ENCODE results near the gene RALGPS2.

RALGPS2 gene

DNA sequence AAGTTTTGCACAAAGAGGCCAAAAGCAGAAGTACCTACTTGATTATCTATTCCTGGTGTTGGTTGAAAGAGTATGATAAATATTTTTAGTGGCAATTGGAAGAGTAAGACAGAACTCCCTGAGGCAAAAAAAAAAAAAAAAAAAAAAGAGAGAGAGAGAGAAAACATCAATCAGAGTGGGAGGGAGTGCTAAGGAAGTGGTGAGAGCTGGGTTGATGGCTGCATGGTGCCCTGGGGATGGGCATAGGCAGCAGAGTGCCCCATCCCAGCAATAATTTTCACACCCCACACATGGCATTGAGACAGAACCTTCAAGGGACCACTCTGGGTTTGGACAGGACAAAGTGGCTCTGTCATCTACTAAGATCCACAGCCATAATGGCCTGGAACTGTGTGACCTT lies 241.3 kb downstream of the RALGPS2 start (continued):
- TF ChIP-seq, protein P1, sequence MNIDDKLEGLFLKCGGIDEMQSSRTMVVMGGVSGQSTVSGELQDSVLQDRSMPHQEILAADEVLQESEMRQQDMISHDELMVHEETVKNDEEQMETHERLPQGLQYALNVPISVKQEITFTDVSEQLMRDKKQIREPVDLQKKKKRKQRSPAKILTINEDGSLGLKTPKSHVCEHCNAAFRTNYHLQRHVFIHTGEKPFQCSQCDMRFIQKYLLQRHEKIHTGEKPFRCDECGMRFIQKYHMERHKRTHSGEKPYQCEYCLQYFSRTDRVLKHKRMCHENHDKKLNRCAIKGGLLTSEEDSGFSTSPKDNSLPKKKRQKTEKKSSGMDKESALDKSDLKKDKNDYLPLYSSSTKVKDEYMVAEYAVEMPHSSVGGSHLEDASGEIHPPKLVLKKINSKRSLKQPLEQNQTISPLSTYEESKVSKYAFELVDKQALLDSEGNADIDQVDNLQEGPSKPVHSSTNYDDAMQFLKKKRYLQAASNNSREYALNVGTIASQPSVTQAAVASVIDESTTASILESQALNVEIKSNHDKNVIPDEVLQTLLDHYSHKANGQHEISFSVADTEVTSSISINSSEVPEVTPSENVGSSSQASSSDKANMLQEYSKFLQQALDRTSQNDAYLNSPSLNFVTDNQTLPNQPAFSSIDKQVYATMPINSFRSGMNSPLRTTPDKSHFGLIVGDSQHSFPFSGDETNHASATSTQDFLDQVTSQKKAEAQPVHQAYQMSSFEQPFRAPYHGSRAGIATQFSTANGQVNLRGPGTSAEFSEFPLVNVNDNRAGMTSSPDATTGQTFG (tag by site-specific recombination; IDR thresholded peaks at IDR 0.05; ENCODE audit: borderline replicate concordance): no peak
- TF ChIP-seq, protein P2, sequence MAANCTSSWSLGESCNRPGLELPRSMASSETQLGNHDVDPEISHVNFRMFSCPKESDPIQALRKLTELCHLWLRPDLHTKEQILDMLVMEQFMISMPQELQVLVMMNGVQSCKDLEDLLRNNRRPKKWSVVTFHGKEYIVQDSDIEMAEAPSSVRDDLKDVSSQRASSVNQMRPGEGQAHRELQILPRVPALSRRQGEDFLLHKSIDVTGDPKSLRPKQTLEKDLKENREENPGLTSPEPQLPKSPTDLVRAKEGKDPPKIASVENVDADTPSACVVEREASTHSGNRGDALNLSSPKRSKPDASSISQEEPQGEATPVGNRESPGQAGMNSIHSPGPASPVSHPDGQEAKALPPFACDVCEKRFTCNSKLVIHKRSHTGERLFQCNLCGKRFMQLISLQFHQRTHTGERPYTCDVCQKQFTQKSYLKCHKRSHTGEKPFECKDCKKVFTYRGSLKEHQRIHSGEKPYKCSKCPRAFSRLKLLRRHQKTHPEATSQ (tag by site-specific recombination; IDR thresholded peaks at IDR 0.05): no peak

DNA sequence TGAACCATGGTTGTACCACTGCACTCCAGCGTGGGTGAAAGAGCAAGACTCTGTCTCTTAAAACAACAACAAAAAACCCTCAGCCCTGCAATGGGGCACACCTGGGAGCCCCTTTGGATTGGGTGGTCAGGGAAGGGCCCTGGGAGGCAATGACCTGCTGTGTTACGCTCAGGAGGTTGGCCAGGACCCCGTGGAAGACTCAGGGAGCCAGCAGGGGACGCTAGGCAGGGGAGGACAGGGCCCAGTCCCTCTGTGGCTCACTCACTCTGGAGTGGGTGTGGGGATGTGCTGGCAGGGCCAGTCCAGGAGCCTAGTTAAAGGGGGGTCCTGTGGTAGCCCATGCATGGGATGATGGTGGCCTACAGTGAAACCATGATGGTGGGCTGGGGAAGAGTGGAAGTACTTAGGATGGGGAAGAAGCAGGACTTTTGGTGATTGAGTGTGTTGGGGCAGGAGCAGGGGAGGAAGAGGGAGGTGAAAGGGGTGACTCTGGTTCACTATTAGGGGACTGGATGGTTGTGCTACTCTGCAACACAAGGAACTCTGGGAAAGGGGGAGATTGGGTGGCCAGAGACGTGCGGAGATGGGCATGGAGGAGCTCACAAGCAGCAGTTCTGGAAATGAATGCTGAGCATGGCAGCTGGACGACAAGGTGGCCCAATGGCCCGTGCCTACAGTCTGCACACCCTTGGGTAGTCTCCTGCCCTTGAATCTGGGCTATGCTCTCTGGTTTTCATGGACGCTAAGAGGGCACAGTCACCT lies 244.4 kb downstream of the RALGPS2 start:
- Histone ChIP-seq H3K9me3 (ENCODE audit: control insufficient read depth, insufficient read depth, low read depth, low read length) (no peaks in the 10 kb centered on the region), H3K4me3 (ENCODE audit: low read depth, low read length) (no peak overlapping the region), H3K4me1 (ENCODE audit: control insufficient read depth, insufficient read depth, low read length) (no peaks in the 10 kb centered on the region), H3K27ac (ENCODE audit: extremely low read depth, low read depth, low read length) (no peak overlapping the region), H3K36me3 (ENCODE audit: control insufficient read depth in 2 of 2, insufficient read depth in 1 of 2, low read length in 2 of 2) (no peaks in the 10 kb centered on the region)
- POLR2A ChIA-PET: no interaction called here
- CTCF ChIA-PET: interaction anchor here (0.7 kb wide), 1 partner anchor 68 kb away, joined by 3 read pairs; no protein-coding TSS in a partner anchor
- no peak for TF ChIP-seq ZNF510 (tag by site-specific recombination; IDR thresholded peaks at IDR 0.05; ENCODE audit: insufficient replicate concordance)
- no peak for TF ChIP-seq GLI4 (tag by site-specific recombination; IDR thresholded peaks at IDR 0.05)
- TF ChIP-seq, protein P3, sequence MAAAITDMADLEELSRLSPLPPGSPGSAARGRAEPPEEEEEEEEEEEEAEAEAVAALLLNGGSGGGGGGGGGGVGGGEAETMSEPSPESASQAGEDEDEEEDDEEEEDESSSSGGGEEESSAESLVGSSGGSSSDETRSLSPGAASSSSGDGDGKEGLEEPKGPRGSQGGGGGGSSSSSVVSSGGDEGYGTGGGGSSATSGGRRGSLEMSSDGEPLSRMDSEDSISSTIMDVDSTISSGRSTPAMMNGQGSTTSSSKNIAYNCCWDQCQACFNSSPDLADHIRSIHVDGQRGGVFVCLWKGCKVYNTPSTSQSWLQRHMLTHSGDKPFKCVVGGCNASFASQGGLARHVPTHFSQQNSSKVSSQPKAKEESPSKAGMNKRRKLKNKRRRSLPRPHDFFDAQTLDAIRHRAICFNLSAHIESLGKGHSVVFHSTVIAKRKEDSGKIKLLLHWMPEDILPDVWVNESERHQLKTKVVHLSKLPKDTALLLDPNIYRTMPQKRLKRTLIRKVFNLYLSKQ (tag by site-specific recombination; IDR thresholded peaks at IDR 0.05; ENCODE audit: borderline replicate concordance): no peak

DNA sequence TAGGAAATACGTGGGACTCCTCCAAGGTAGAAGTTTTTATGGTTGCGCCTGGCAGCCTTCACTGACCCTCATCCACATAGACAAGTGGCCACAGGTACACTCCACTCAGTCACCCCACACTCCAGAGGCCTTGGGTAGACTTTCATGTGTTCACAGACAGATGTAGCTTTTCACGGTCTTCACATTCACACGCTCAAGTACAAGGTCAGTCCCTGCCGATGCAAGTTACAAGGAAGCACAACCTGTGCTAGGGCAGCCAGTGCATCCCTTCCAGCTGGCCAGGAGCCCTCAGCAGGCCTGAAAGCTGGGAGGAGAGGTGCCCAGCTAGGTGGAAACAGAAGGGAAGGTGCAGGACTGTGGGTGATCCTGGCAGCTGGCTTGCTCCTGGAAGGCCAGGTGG lies 245.1 kb downstream of the RALGPS2 start:
- Histone ChIP-seq H3K9me3 (ENCODE audit: control insufficient read depth, insufficient read depth, low read depth, low read length) (no peaks in the 10 kb centered on the region), H3K4me3 (ENCODE audit: low read depth, low read length) (no peak overlapping the region), H3K36me3 (ENCODE audit: control insufficient read depth in 2 of 2, insufficient read depth in 1 of 2, low read length in 2 of 2) (no peaks in the 10 kb centered on the region), H3K27ac (ENCODE audit: extremely low read depth, low read depth, low read length) (no peak overlapping the region), H3K4me1 (ENCODE audit: control insufficient read depth, insufficient read depth, low read length) (no peaks in the 10 kb centered on the region)
- ChIA-PET CTCF (no interaction called here), POLR2A (no interaction called here)
- TF ChIP-seq, protein P4, sequence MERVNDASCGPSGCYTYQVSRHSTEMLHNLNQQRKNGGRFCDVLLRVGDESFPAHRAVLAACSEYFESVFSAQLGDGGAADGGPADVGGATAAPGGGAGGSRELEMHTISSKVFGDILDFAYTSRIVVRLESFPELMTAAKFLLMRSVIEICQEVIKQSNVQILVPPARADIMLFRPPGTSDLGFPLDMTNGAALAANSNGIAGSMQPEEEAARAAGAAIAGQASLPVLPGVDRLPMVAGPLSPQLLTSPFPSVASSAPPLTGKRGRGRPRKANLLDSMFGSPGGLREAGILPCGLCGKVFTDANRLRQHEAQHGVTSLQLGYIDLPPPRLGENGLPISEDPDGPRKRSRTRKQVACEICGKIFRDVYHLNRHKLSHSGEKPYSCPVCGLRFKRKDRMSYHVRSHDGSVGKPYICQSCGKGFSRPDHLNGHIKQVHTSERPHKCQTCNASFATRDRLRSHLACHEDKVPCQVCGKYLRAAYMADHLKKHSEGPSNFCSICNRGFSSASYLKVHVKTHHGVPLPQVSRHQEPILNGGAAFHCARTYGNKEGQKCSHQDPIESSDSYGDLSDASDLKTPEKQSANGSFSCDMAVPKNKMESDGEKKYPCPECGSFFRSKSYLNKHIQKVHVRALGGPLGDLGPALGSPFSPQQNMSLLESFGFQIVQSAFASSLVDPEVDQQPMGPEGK (tag by site-specific recombination; IDR thresholded peaks at IDR 0.05): no peak
- TF ChIP-seq, protein P5, sequence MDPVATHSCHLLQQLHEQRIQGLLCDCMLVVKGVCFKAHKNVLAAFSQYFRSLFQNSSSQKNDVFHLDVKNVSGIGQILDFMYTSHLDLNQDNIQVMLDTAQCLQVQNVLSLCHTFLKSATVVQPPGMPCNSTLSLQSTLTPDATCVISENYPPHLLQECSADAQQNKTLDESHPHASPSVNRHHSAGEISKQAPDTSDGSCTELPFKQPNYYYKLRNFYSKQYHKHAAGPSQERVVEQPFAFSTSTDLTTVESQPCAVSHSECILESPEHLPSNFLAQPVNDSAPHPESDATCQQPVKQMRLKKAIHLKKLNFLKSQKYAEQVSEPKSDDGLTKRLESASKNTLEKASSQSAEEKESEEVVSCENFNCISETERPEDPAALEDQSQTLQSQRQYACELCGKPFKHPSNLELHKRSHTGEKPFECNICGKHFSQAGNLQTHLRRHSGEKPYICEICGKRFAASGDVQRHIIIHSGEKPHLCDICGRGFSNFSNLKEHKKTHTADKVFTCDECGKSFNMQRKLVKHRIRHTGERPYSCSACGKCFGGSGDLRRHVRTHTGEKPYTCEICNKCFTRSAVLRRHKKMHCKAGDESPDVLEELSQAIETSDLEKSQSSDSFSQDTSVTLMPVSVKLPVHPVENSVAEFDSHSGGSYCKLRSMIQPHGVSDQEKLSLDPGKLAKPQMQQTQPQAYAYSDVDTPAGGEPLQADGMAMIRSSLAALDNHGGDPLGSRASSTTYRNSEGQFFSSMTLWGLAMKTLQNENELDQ (tag by site-specific recombination; IDR thresholded peaks at IDR 0.05; ENCODE audit: low read depth): no peak
- TF ChIP-seq, protein P1 (tag by site-specific recombination; IDR thresholded peaks at IDR 0.05; ENCODE audit: borderline replicate concordance): no peak
- TF ChIP-seq SP7 (tag by site-specific recombination; IDR thresholded peaks at IDR 0.05): no peak
- TF ChIP-seq ZNF112 (tag by site-specific recombination; IDR thresholded peaks at IDR 0.05): no peak
- TF ChIP-seq ZBTB48 (tag by site-specific recombination; IDR thresholded peaks at IDR 0.05): no peak
- no peak for TF ChIP-seq OVOL3 (tag by site-specific recombination; IDR thresholded peaks at IDR 0.05)

All from HEK293 (cell line).